HG02885 (cell line): ENCODE measurements around the gene USH1C.

ENCODE experiments used
- ATAC-seq: cut with Tn5 transposase; IDR thresholded peaks from one replicate; pipeline ENCODE4 v1.9.1; 2021; ENCODE audit warnings: mild to moderate bottlenecking; ENCODE audit not compliant: unreplicated experiment, poor library complexity

The USH1C gene

GRCh38 chr11:17544181-17544622, at the start of gene USH1C:
Gene USH1C, minus strand, starts transcription at chr11:17544416. Its CDS starts 109 bp downstream, at chr11:17544307.
- no peak for ATAC-seq

GRCh38 chr11:17593466-17594245, 49.4 kb upstream of the USH1C start:
- ATAC-seq: no peak

- ATAC-seq: no peak
Observed at GRCh38 chr11:17591293-17591692, 47.1 kb upstream of the USH1C start.

- no peak for ATAC-seq
Observed at GRCh38 chr11:17590463-17590862, 46.2 kb upstream of the USH1C start.

GRCh38 chr11:17588721-17589120, 44.5 kb upstream of the USH1C start:
- ATAC-seq: no peak

- ATAC-seq: no peak
Observed at GRCh38 chr11:17588166-17588565, 44.0 kb upstream of the USH1C start.

- ATAC-seq: no peak
Observed at GRCh38 chr11:17585911-17586695, 41.9 kb upstream of the USH1C start.

- ATAC-seq: no peak
Observed at GRCh38 chr11:17581732-17582053, 37.5 kb upstream of the USH1C start.

GRCh38 chr11:17581036-17581731, 37.0 kb upstream of the USH1C start:
- ATAC-seq: no peak

- no peak for ATAC-seq
Observed at GRCh38 chr11:17580271-17580670, 36.1 kb upstream of the USH1C start.

GRCh38 chr11:17579451-17579850, 35.2 kb upstream of the USH1C start:
- ATAC-seq: no peak

GRCh38 chr11:17578958-17579357, 34.7 kb upstream of the USH1C start:
- no peak for ATAC-seq

- ATAC-seq: no peak
Observed at GRCh38 chr11:17578296-17578695, 34.1 kb upstream of the USH1C start.

GRCh38 chr11:17575431-17576425, 31.5 kb upstream of the USH1C start:
- ATAC-seq: no peak

- ATAC-seq: no peak
Observed at GRCh38 chr11:17574141-17575091, 30.2 kb upstream of the USH1C start.

- ATAC-seq: no peak
Observed at GRCh38 chr11:17573526-17573925, 29.3 kb upstream of the USH1C start.

GRCh38 chr11:17572791-17573460, 28.7 kb upstream of the USH1C start:
- ATAC-seq: no peak

GRCh38 chr11:17572359-17572690, 28.1 kb upstream of the USH1C start:
- no peak for ATAC-seq
